Endothelial cell of umbilical vein (primary cell): ENCODE data around the gene ITGAE. TPM values are rescaled to one million over a fixed set of nuclear protein-coding genes. Genes with fewer than 3 reads are reported as not detected.

Source experiments
- BruUV-seq: library from RNA; stranded (reverse); fragments of 400-500 nt; replicated peaks from 2 replicates; lab custom pipeline; 2021; lab: Mats Ljungman, UMichigan
- CTCF ChIA-PET: fragments of 300-600, 350-600 bp; sonication (Branson Sonifier 250); formaldehyde crosslinking; loops from one replicate; lab custom pipeline; 2021; ENCODE audit warnings: antibody characterized with exemption, inconsistent platforms; lab: Charles Lee
- POLR2A ChIA-PET: fragments of 300-600, 350-600 bp; sonication (Branson Sonifier 250); formaldehyde crosslinking; loops from one replicate; lab custom pipeline; 2021; ENCODE audit warnings: antibody characterized with exemption, inconsistent platforms; lab: Charles Lee
- DNase-seq: peaks from one replicate; pipeline ENCODE4 v3.0.0-alpha.2; 2011; ENCODE audit warnings: low read depth, low spot score
- FAIRE-seq: peaks from 2 replicates; lab custom pipeline; 2011; peaks lifted over from hg19 to GRCh38; lab: Jason Lieb, UNC
- H2AFZ ChIP-seq: 2 replicates; pipeline ENCODE4 v1.6.0; 2012; ENCODE audit warnings: low read depth, low read length, control low read depth, inconsistent platforms
- H3K27ac ChIP-seq: 2 replicates; pipeline ENCODE4 v1.5.1; 2011; ENCODE audit warnings: low read depth, mild to moderate bottlenecking, control low read depth, low read length, moderate library complexity; ENCODE audit not compliant: insufficient read depth
- H3K27me3 ChIP-seq, 2 experiments: 2 replicates each; pipeline versions ENCODE4 v1.6.0 to v1.6.1; 2011; ENCODE audit warnings: low read length in 2 of 2, mixed read lengths in 1 of 2; ENCODE audit not compliant: control insufficient read depth in 2 of 2, insufficient read depth in 2 of 2
- H3K36me3 ChIP-seq, 2 experiments: 2 replicates in 1 of 2; 3 replicates in 1 of 2; pipeline ENCODE4 v1.5.1; 2011; ENCODE audit warnings: low read length in 2 of 2, mild to moderate bottlenecking in 1 of 2, moderate library complexity in 1 of 2; ENCODE audit not compliant: control insufficient read depth in 2 of 2, insufficient read depth in 2 of 2; ENCODE audit errors: extremely low read depth in 1 of 2
- H3K4me1 ChIP-seq: 3 replicates; pipeline ENCODE4 v1.5.1; 2011; ENCODE audit warnings: mild to moderate bottlenecking, low read length; ENCODE audit not compliant: control insufficient read depth, insufficient read depth; ENCODE audit errors: extremely low read depth
- H3K4me2 ChIP-seq: 2 replicates; pipeline ENCODE4 v1.6.1; 2011; ENCODE audit warnings: low read length, control low read depth, mixed read lengths; ENCODE audit not compliant: insufficient read depth
- H3K4me3 ChIP-seq, 3 experiments: fragments of 200-600 bp in 1 of 3; sonication (generic), shearing (Covaris generic) in 1 of 3; replicated peaks in 1 of 3; 2 replicates each; pipeline ENCODE4 v1.5.1; 2011 to 2016; ENCODE audit warnings: control low read depth in 3 of 3, low read length in 3 of 3, mild to moderate bottlenecking in 2 of 3, inconsistent platforms in 1 of 3, low read depth in 1 of 3, moderate library complexity in 1 of 3; ENCODE audit not compliant: insufficient read depth in 1 of 3
- H3K79me2 ChIP-seq: 2 replicates; pipeline ENCODE4 v1.6.0; 2012; ENCODE audit warnings: low read length, inconsistent platforms; ENCODE audit not compliant: control insufficient read depth, insufficient read depth
- H3K9ac ChIP-seq: replicated peaks from 2 replicates; pipeline ENCODE3; 2011; ENCODE audit warnings: low read length, control low read depth; ENCODE audit not compliant: insufficient read depth; ENCODE audit errors: extremely low read depth
- H3K9me1 ChIP-seq: replicated peaks from 3 replicates; pipeline ENCODE4 v1.6.0; 2011; ENCODE audit warnings: mild to moderate bottlenecking, low read length; ENCODE audit not compliant: control insufficient read depth, insufficient read depth; ENCODE audit errors: extremely low read depth
- H3K9me3 ChIP-seq: replicated peaks from 2 replicates; pipeline ENCODE4 v1.5.1; 2012; ENCODE audit warnings: low read length, inconsistent platforms; ENCODE audit not compliant: control insufficient read depth, insufficient read depth
- H4K20me1 ChIP-seq: replicated peaks from 2 replicates; pipeline ENCODE3; 2011; ENCODE audit warnings: mild to moderate bottlenecking, low read length; ENCODE audit not compliant: control insufficient read depth, insufficient read depth; ENCODE audit errors: extremely low read depth
- EZH2 ChIP-seq: IDR thresholded peaks from 2 replicates; pipeline ENCODE4 v1.6.1; 2012; ENCODE audit warnings: borderline replicate concordance, low read depth, mild to moderate bottlenecking, moderate library complexity, low read length, inconsistent platforms; ENCODE audit not compliant: severe bottlenecking
- FOS ChIP-seq: IDR thresholded peaks from 2 replicates; pipeline ENCODE4 v1.6.1; 2011; ENCODE audit warnings: mild to moderate bottlenecking, low read length, moderate library complexity, borderline replicate concordance; ENCODE audit not compliant: insufficient read depth
- GATA2 ChIP-seq: IDR thresholded peaks from 2 replicates; pipeline ENCODE4 v1.7.0; 2011; ENCODE audit warnings: low read depth, mild to moderate bottlenecking, moderate library complexity, mixed read lengths, low read length; ENCODE audit not compliant: insufficient read length, insufficient read depth
- JUN ChIP-seq: IDR thresholded peaks from 2 replicates; pipeline ENCODE4 v1.6.1; 2011; ENCODE audit warnings: borderline replicate concordance, low read depth; ENCODE audit not compliant: insufficient read length, insufficient read depth
- MYC ChIP-seq: IDR thresholded peaks from one replicate; pipeline ENCODE4 v1.6.1; 2011; ENCODE audit warnings: mild to moderate bottlenecking, low read depth, low read length
- POLR2A ChIP-seq: IDR thresholded peaks from 2 replicates; pipeline ENCODE4 v1.6.1; 2012; ENCODE audit warnings: low read depth, mild to moderate bottlenecking, control low read depth, low read length
- POLR2AphosphoS5 ChIP-seq: IDR thresholded peaks from 2 replicates; pipeline ENCODE4 v1.6.1; 2012; ENCODE audit warnings: low read depth, mild to moderate bottlenecking, control low read depth, low read length, moderate library complexity; ENCODE audit not compliant: insufficient read depth
- dilution Hi-C: fragments of 300-500 bp; cut with MboI; formaldehyde crosslinking; loops from one replicate; pipeline ENCODE4 v1.15.0; 2019; ENCODE audit warnings: low sequenced_read_pairs; ENCODE audit not compliant: extremely low pct_ligation_motif_present
- intact Hi-C: fragments of 100-400 bp; cut with micrococcal nuclease; formaldehyde crosslinking; loops from one replicate; pipeline ENCODE4 v1.10.0; 2022
- polyA plus RNA-seq, 4 experiments: library from polyadenylated mRNA; depleted of rRNA in 3 of 4; stranded (reverse) in 3 of 4; unstranded in 1 of 4; fragments of >200 nt; gene quantifications; 2 replicates each; pipeline versions ENCODE4 v1.2.1 to v1.2.3, GENCODE V29; 2011 to 2012; ENCODE audit warnings: missing spikeins in 1 of 4
- total RNA-seq: library from RNA; stranded (reverse); gene quantifications from 2 replicates; pipeline ENCODE4 v1.2.3, GENCODE V29; 2021
- TF ChIP-seq, protein P1 (sequence below): IDR thresholded peaks from 2 replicates; pipeline ENCODE4 v1.6.1; 2011; ENCODE audit not compliant: insufficient read depth, insufficient read length
- TF ChIP-seq, protein P2 (sequence below), 2 donors: IDR thresholded peaks; 1 replicate in 1 of 2; 2 replicates in 1 of 2; pipeline ENCODE4 v1.5.1; 2011; ENCODE audit warnings: low read length in 2 of 2, mild to moderate bottlenecking in 2 of 2, moderate library complexity in 2 of 2, control low read depth in 1 of 2, inconsistent platforms in 1 of 2, low read depth in 1 of 2; ENCODE audit not compliant: insufficient read depth in 1 of 2; ENCODE audit errors: extremely low read depth in 1 of 2

Gene ITGAE
- total and polyA plus RNA-seq, 2 donors (not counting 3 experiments of a cell fraction or from before 2014, with no cell fraction given) = 29.6 to 71.6 TPM

DNA sequence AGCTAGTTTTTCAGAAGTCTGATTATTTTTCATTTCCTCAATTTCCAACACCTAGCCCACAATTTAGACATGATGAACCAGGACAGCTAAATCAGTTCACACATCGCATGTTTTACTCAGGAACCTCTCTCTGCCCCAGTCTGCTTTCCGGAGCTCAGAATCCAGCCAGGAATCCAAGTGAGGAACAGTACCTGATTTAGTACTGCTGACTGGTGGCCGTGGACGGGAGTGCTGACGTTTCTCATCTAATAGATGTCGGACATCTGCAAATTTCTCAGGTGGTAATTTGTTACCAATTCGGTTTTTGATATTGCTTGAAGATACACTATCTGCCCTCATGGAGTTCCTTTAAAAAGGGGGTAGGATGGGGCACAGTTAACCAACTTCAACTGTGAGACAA is 14.9 kb upstream of the ITGAE start:
- no TSS peak for BruUV-seq
- H3K27ac ChIP-seq = no peak overlapping the region
- no peak for TF ChIP-seq MYC
- no peak for TF ChIP-seq FOS
- no peak for TF ChIP-seq EZH2
- TF ChIP-seq GATA2 = no peak
- no peak for TF ChIP-seq POLR2AphosphoS5
- TF ChIP-seq POLR2A = no peak
- TF ChIP-seq JUN = no peak
- TF ChIP-seq, protein P1, sequence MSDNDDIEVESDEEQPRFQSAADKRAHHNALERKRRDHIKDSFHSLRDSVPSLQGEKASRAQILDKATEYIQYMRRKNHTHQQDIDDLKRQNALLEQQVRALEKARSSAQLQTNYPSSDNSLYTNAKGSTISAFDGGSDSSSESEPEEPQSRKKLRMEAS = no peak
- TF ChIP-seq, protein P2, sequence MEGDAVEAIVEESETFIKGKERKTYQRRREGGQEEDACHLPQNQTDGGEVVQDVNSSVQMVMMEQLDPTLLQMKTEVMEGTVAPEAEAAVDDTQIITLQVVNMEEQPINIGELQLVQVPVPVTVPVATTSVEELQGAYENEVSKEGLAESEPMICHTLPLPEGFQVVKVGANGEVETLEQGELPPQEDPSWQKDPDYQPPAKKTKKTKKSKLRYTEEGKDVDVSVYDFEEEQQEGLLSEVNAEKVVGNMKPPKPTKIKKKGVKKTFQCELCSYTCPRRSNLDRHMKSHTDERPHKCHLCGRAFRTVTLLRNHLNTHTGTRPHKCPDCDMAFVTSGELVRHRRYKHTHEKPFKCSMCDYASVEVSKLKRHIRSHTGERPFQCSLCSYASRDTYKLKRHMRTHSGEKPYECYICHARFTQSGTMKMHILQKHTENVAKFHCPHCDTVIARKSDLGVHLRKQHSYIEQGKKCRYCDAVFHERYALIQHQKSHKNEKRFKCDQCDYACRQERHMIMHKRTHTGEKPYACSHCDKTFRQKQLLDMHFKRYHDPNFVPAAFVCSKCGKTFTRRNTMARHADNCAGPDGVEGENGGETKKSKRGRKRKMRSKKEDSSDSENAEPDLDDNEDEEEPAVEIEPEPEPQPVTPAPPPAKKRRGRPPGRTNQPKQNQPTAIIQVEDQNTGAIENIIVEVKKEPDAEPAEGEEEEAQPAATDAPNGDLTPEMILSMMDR (IDR thresholded peaks at IDR 0.05; ENCODE audit: extremely low read depth in 1 of 2, insufficient read depth in 1 of 2, low read depth in 1 of 2, low read length in 2 of 2) = no peak
- intact Hi-C loops = no loop called here
- POLR2A ChIA-PET = no interaction called here
- FAIRE-seq = no peak
- dilution Hi-C loops = no loop called here
- H3K4me1 ChIP-seq = peaks cover 10% of the 10 kb centered on the region
- peaks cover 21 to 23% of the 10 kb centered on the region in 2 experiments for H3K36me3 ChIP-seq
- no peak for DNase-seq
- no peak overlapping the region for H3K4me2 ChIP-seq
- H3K9me1 ChIP-seq = no peaks in the 10 kb centered on the region
- H3K9me3 ChIP-seq = no peaks in the 10 kb centered on the region
- H4K20me1 ChIP-seq = no peaks in the 10 kb centered on the region
- CTCF ChIA-PET = interaction anchor here (2.3 kb wide), 1 partner anchor 78 kb away, joined by 13 read pairs; no protein-coding TSS in a partner anchor
- no peaks in the 10 kb centered on the region for H3K27me3 ChIP-seq
- H2AFZ ChIP-seq = no peak overlapping the region
- H3K79me2 ChIP-seq = no peaks in the 10 kb centered on the region
- no peak overlapping the region for H3K4me3 ChIP-seq
- no peak overlapping the region for H3K9ac ChIP-seq
